ENCODE data around the gene FRAS1. TPM values are rescaled to one million over a fixed set of nuclear protein-coding genes. Genes with fewer than 3 reads are reported as not detected.

FRAS1 gene
- total RNA-seq, 1 experiment from 2014 or later, result 82.0 TPM

GRCh38 chr4:78024576-78025091, 32.5 kb upstream of the FRAS1 start (continued):
- TF ChIP-seq, protein P1, sequence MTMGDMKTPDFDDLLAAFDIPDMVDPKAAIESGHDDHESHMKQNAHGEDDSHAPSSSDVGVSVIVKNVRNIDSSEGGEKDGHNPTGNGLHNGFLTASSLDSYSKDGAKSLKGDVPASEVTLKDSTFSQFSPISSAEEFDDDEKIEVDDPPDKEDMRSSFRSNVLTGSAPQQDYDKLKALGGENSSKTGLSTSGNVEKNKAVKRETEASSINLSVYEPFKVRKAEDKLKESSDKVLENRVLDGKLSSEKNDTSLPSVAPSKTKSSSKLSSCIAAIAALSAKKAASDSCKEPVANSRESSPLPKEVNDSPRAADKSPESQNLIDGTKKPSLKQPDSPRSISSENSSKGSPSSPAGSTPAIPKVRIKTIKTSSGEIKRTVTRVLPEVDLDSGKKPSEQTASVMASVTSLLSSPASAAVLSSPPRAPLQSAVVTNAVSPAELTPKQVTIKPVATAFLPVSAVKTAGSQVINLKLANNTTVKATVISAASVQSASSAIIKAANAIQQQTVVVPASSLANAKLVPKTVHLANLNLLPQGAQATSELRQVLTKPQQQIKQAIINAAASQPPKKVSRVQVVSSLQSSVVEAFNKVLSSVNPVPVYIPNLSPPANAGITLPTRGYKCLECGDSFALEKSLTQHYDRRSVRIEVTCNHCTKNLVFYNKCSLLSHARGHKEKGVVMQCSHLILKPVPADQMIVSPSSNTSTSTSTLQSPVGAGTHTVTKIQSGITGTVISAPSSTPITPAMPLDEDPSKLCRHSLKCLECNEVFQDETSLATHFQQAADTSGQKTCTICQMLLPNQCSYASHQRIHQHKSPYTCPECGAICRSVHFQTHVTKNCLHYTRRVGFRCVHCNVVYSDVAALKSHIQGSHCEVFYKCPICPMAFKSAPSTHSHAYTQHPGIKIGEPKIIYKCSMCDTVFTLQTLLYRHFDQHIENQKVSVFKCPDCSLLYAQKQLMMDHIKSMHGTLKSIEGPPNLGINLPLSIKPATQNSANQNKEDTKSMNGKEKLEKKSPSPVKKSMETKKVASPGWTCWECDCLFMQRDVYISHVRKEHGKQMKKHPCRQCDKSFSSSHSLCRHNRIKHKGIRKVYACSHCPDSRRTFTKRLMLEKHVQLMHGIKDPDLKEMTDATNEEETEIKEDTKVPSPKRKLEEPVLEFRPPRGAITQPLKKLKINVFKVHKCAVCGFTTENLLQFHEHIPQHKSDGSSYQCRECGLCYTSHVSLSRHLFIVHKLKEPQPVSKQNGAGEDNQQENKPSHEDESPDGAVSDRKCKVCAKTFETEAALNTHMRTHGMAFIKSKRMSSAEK (CRISPR knock-in tag; IDR thresholded peaks at IDR 0.05; ENCODE audit: borderline replicate concordance), result no peak
- no peak for TF ChIP-seq CTCF (IDR thresholded peaks at IDR 0.05)
- TF ChIP-seq ZNF416 (CRISPR knock-in tag; IDR thresholded peaks at IDR 0.05), result no peak

DNA sequence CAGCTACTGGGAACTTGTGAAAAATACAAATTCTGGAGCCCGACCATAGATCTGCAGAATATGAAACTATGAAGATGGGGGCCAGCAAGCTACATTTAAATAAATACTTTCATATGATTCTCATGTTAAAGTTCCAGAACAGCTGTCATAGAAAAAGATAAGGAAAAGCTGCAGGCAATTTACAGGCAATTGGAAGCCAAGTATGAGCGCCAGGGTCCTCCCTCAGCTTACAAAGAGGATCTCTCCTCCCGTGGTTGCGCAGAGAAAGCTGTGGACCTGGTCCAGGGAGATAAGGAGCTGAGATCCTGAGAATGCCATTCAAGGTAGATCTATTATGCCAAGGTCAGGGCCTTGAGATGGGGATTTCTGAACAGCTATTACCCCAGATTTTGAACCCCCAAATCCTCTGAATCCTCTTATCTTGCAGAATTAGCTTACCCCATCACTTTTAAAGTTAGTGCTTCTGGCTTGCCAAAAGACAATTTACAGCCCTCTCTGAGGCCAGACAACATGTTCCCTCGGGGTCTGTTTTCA, 25.6 kb upstream of the FRAS1 start:
- no peak for TF ChIP-seq E2F4 (CRISPR knock-in tag; IDR thresholded peaks at IDR 0.05; ENCODE audit: borderline replicate concordance, low read depth)
- no peak for TF ChIP-seq NR3C1 (CRISPR knock-in tag; conservative IDR thresholded peaks at IDR 0.05; ENCODE audit: low read depth)
- TF ChIP-seq MXD4 (CRISPR knock-in tag; IDR thresholded peaks at IDR 0.05; ENCODE audit: borderline replicate concordance), result no peak
- no peak for TF ChIP-seq ATF1 (CRISPR knock-in tag; IDR thresholded peaks at IDR 0.05)
- TF ChIP-seq HMGA2 (CRISPR knock-in tag; IDR thresholded peaks at IDR 0.05), result no peak
- TF ChIP-seq GRHL2 (CRISPR knock-in tag; IDR thresholded peaks at IDR 0.05; ENCODE audit: insufficient replicate concordance, severe bottlenecking), result no peak
- TF ChIP-seq TEAD4 (CRISPR knock-in tag; IDR thresholded peaks at IDR 0.05), result no peak
- TF ChIP-seq SOX15 (CRISPR knock-in tag; IDR thresholded peaks at IDR 0.05), result no peak
- TF ChIP-seq, protein P2, sequence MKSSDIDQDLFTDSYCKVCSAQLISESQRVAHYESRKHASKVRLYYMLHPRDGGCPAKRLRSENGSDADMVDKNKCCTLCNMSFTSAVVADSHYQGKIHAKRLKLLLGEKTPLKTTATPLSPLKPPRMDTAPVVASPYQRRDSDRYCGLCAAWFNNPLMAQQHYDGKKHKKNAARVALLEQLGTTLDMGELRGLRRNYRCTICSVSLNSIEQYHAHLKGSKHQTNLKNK (CRISPR knock-in tag; IDR thresholded peaks at IDR 0.05), result no peak
- TF ChIP-seq, protein P3, sequence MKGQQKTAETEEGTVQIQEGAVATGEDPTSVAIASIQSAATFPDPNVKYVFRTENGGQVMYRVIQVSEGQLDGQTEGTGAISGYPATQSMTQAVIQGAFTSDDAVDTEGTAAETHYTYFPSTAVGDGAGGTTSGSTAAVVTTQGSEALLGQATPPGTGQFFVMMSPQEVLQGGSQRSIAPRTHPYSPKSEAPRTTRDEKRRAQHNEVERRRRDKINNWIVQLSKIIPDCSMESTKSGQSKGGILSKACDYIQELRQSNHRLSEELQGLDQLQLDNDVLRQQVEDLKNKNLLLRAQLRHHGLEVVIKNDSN (CRISPR knock-in tag; IDR thresholded peaks at IDR 0.05), result no peak
- no peak for TF ChIP-seq ZNF219 (CRISPR knock-in tag; IDR thresholded peaks at IDR 0.05; ENCODE audit: borderline replicate concordance)
- no peak for TF ChIP-seq ZNF232 (CRISPR knock-in tag; IDR thresholded peaks at IDR 0.05)
- no peak for TF ChIP-seq NFE2L1 (CRISPR knock-in tag; IDR thresholded peaks at IDR 0.05)
- CTCF ChIA-PET, result interaction anchor here (0.6 to 2.0 kb wide), 5 partner anchors 26 to 199 kb away, joined by 3 to 8 read pairs (median 5); partner anchors contain the start of gene FRAS1
- no peaks in the 10 kb centered on the region for H3K36me3 Mint-ChIP-seq
- no peak overlapping the region for H3K4me3 Mint-ChIP-seq
- ATAC-seq (no peak), DNase-seq (ENCODE audit: low spot score) (no peak)
- H3K9me3 Mint-ChIP-seq, result peaks cover 20% of the 10 kb centered on the region
- H3K4me1 Mint-ChIP-seq, result peaks cover 16% of the 10 kb centered on the region
- POLR2A ChIA-PET, result no interaction called here
- H3K27me3 Mint-ChIP-seq (ENCODE audit: low read depth), result no peaks in the 10 kb centered on the region; the same call in 1 of the 2 replicates
- no peak overlapping the region for H3K27ac Mint-ChIP-seq

Data from WTC11 (cell line).